ENCODE data around the gene CNOT6L.

Gene CNOT6L

DNA sequence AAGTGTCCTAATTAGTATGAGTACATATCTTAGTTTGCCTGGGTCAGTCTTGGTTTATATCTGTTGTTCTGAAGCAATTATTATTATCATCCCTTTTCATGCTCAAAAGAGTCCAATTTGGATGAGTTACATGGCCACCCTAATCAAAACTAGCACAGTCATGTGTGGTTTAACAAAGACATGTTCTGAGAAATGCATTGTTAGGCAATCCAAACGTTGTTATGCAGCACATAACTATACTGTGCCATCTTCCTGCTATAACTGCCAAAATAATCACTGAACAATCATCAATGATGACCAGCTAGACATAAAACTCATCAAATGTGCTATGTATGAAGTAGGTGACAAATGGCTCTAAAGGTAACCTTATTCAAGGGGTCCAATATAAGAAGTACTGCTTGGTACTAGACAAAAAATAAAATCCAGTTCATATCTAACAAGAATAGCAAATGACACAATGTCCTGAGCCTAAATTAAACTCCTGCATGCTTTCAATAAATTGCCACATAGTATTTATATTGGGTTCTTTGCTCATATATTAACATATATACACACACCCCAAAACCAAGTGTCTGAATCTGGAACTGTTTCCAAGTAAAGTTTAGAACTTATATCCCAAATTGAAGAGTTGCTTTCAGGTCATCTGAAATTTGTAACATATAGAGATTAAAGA lies 41.9 kb downstream of the CNOT6L start:
- H3K27ac Mint-ChIP-seq: no peak overlapping the region
- peak; percentile 64 for ATAC-seq
- H3K27me3 Mint-ChIP-seq: no peaks in the 10 kb centered on the region
- no peaks in the 10 kb centered on the region for H3K9me3 Mint-ChIP-seq
- no peak overlapping the region for H3K4me3 Mint-ChIP-seq
- no peak for DNase-seq
- peaks cover 45% of the 10 kb centered on the region for H3K4me1 Mint-ChIP-seq

DNA sequence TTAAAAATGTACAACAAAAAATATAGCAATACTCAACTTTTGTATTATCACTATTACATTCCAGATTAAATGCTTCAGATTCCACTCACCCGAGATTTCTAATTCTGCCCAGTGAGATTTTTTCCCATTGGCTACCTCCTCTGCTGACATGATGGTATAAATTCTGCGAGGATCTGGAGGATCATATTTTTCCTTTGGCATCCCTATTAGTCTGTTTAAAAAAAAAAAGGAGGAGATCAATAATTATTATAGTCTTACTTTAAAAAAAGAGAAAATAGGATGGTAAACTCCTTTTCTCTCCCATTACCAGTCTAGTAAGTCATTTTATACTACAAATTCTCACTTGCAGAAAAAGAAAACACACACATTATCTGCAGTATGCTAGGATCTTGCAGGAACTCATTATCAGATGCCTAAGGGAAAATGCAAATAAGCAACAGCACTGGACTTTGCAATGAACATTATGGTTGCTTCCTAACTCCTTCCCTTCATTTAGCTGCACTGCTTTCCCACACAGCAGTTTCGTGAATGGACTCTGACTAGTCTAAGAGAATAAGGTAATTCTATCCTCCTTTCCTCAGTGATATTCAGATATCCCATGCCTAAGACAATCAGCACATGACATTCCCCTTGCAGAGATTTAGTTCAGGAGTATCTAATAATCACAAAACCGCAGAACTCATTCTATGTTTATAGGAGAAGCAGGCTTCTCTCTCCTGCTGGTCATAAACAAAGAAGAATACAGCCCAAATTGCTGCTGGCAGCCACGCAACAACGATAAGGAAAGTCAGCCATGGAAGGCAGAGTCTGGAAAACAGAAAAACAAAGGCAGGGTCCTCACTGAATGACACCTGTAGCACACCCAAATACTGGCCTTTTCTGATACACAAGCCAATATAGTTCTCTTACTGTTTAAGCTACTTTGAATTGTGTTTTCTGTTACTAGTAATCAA lies 42.7 kb downstream of the CNOT6L start:
- Mint-ChIP-seq H3K4me3 (no peak overlapping the region), H3K27me3 (no peaks in the 10 kb centered on the region), H3K4me1 (peaks cover 37% of the 10 kb centered on the region), H3K27ac (no peak overlapping the region), H3K9me3 (no peaks in the 10 kb centered on the region)
- DNase-seq: no peak
- no peak for ATAC-seq

DNA sequence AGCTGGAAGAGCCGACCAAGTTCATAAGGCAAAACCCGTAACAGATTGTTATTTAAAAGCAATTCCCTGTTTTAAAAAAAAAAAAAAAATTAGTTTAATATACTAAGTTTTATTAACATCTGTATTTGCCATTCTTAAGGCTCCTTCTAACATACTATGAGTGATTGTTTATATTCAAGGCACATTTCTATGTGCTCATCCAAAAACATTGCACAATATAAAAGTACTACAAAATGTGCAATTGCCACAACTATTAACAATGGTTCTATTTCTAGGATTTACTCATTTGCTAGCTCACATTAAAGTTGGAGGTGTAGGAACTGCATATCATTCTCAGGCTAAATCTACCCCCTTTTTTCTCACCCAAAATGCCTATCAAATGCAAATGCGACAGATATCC lies 46.1 kb downstream of the CNOT6L start:
- no peak for ATAC-seq
- Mint-ChIP-seq H3K27me3 (no peaks in the 10 kb centered on the region), H3K27ac (no peak overlapping the region), H3K4me3 (no peak overlapping the region), H3K9me3 (no peaks in the 10 kb centered on the region), H3K4me1 (peaks cover 38% of the 10 kb centered on the region)
- no peak for DNase-seq

DNA sequence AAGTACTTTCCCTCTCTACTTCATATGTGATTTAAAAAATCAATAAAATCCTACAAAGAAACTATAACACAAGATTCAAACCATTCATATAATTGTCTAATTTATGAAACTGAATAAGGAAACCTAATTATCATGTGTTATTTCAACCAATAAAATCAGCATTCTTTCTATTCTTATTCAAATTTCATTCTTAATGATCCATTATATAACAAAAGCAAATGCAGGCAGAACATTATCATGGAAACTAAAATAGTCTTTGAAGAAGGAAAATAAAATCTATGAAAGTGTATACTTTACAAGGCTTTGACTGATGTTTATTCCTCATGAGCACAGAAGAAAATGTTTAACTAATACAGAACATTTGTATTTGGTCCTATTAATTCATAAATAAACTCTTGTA lies 47.6 kb downstream of the CNOT6L start:
- H3K4me1 Mint-ChIP-seq: peaks cover 22% of the 10 kb centered on the region
- no peak overlapping the region for H3K4me3 Mint-ChIP-seq
- H3K27ac Mint-ChIP-seq: peak overlapping the region in 1 of 2 donors; percentile 25
- DNase-seq (no peak), ATAC-seq (no peak)
- no peaks in the 10 kb centered on the region for H3K9me3 Mint-ChIP-seq
- no peaks in the 10 kb centered on the region for H3K27me3 Mint-ChIP-seq

DNA sequence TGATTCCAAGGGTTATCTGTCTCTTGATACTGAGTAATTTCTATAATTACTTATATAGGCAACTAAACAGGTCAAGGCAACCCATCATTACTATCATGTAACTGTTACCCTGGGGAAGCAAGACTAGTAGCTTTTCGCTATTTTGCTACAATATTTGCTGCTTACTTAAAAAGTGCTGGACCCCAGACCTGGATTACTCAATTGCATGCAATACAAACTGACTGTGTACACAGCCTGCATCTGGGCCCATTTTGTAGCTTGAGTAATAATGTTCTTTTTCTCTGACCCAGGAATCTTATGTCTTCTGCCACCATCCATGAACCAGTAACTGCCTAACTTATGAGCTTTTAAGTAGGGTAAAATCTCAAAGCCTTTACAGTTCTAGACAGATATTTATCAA lies 53.4 kb downstream of the CNOT6L start:
- no peak overlapping the region for H3K27ac Mint-ChIP-seq
- H3K4me1 Mint-ChIP-seq: peaks cover 23% of the 10 kb centered on the region
- ATAC-seq: no peak

DNA sequence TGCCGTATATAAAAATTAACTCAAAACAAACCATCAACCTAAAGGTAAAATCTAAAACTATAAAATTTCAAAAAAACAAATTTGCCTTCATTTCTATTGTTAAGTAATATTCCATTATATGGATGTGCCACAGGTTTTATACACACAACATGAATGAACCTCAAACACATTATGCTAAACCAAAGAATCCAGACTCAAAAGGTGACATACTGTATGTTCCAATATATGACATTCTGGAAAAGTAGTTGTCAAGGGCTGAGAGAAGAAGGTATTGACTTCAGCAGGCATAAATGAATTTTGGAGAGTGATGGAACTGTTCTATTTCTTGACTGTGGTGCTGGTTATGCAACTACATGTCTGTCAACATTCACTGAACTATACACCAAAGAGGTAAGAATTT lies 56.6 kb downstream of the CNOT6L start:
- Mint-ChIP-seq H3K27me3 (no peaks in the 10 kb centered on the region), H3K4me1 (peaks cover 42% of the 10 kb centered on the region), H3K9me3 (peaks cover 25 to 27% of the 10 kb centered on the region in 2 donors), H3K4me3 (no peak overlapping the region), H3K27ac (no peak overlapping the region)
- ATAC-seq: no peak
- DNase-seq: no peak

More for the DNA sequence above, 53.4 kb downstream of the CNOT6L start:
- Mint-ChIP-seq H3K4me3 (no peak overlapping the region), H3K9me3 (peaks cover 17 to 22% of the 10 kb centered on the region in 2 donors), H3K27me3 (no peaks in the 10 kb centered on the region)
- DNase-seq: no peak

DNA sequence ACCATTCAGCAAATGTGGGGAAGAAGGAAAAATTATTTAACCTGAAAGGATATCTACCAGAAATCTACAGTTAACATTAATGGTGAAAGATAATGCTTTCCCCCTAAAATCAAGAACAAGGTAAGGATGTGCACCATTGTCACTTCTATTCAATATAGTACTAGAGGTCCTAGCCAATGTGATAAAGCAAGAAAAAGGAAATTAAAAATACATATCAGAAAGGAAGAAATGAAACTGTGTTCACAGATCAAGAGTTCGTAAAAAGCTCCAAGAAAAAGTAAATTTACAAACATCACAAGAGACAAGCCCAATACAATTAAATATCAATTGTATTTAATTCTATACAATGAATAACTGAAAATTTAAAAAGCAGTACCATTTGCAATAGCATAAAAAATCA lies 57.6 kb downstream of the CNOT6L start:
- Mint-ChIP-seq H3K4me3 (no peak overlapping the region), H3K9me3 (peaks cover 25 to 27% of the 10 kb centered on the region in 2 donors), H3K4me1 (peaks cover 42% of the 10 kb centered on the region), H3K27me3 (no peaks in the 10 kb centered on the region), H3K27ac (no peak overlapping the region)
- DNase-seq: no peak
- no peak for ATAC-seq

DNA sequence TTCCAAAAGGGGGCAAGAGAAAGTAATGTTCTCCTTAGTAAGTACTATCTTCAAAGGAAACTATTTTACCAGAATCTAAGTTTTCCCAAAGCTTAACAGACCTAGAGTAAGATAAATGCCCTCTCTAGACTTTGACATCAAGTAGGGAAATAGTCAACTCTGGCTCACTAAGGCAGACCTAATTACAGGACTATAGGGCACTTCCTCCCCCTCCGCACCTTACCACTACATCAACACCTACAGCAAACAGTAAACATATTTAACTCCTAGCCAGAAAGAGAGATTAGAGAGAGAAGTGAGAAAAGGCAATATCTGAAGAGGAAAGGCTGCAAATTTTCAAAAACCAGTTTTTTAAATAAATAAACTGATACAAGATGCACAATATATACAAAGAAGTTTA lies 60.4 kb downstream of the CNOT6L start:
- H3K4me3 Mint-ChIP-seq: no peak overlapping the region
- peak overlapping the region in 1 of 2 donors; percentile 0 for H3K27ac Mint-ChIP-seq
- peaks cover 28% of the 10 kb centered on the region for H3K4me1 Mint-ChIP-seq
- ATAC-seq (no peak), DNase-seq (no peak)
- H3K9me3 Mint-ChIP-seq: peaks cover 20 to 25% of the 10 kb centered on the region in 2 donors
- H3K27me3 Mint-ChIP-seq: no peaks in the 10 kb centered on the region

DNA sequence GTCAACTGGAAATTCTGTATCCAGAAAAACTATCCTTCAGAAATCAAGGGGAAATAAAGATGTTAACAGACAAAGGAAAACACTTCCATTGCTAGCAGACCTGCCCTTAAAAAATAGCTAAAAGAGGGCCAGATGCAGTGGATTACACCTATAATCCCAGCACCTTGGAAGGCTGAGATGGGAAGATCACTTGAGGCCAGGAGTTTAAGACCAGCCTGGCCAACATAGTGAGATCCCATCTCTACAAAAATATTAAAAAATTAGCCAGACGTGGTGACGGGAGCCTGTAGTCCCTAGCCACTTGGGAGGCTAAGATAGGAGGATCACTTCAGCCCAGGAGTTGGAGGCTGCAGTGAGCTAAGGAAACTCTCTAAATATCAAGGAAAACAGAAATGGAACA lies 67.4 kb downstream of the CNOT6L start:
- ATAC-seq (no peak), DNase-seq (no peak)
- Mint-ChIP-seq H3K9me3 (peaks cover 0 to 5% of the 10 kb centered on the region in 2 donors), H3K4me1 (peaks cover 7% of the 10 kb centered on the region), H3K4me3 (no peak overlapping the region), H3K27me3 (no peaks in the 10 kb centered on the region), H3K27ac (peak overlapping the region in 1 of 2 donors; percentile 0)

DNA sequence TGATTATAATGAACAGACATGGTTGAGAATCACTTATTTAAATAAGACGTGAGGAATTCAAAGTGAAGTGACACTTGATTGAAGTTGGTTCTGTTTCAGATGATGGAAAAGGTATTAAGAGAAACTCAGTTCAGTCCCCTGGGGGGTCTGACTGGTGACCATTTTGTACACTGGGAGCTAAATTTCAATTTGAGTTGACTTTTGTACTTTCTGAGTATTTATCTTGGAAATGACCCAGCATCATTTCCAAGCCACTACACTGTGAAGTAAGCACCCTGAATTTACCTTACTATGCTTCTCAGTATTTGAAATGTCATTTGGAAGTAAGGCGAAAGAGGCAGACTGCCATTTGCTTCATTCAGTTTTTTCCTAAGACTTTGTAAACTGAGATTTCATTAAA lies 73.4 kb downstream of the CNOT6L start:
- ATAC-seq: no peak
- Mint-ChIP-seq H3K27ac (no peak overlapping the region), H3K4me3 (no peak overlapping the region), H3K9me3 (no peaks in the 10 kb centered on the region), H3K4me1 (peaks cover 22% of the 10 kb centered on the region), H3K27me3 (no peaks in the 10 kb centered on the region)
- DNase-seq: no peak

DNA sequence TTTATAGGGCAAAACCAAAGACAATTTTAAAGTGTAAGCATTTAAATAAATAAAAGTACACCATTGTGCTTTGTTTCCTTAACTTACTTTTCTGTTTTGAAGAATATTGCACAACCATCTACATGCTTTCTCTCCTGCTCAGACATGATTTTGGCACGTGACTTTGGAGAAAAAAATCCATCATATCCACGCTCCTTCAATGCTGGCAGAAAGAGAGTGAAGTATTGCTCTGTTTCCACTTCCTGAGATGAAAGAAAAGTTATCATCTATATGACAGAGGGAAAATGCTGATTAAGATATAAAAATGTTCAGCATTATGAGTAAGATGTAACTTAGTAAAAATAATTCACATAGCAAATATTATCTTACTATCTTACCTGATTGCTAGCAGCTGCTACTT lies 77.1 kb downstream of the CNOT6L start:
- no peak for DNase-seq
- peaks cover 34% of the 10 kb centered on the region for H3K4me1 Mint-ChIP-seq
- no peak overlapping the region for H3K4me3 Mint-ChIP-seq
- no peaks in the 10 kb centered on the region for H3K27me3 Mint-ChIP-seq
- no peak for ATAC-seq
- no peak overlapping the region for H3K27ac Mint-ChIP-seq
- no peaks in the 10 kb centered on the region for H3K9me3 Mint-ChIP-seq

DNA sequence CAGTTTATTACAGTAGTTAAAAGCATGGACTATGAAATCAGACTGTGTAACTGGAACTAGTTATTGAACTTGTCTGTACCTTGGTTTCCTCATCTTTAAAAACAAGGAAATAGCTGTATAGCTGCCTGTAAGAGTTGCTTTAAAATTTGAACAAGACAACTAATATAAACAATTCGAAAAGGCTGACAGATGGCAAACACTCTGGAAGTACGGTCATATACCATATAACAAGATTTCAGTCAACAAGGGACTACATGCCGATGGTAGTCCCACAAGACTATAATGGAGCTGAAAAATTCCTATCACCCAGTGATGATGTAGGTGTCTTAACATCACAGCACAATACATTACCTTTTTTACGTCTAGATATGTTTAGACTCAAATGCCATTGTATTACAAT lies 78.7 kb downstream of the CNOT6L start:
- H3K27ac Mint-ChIP-seq: no peak overlapping the region
- H3K27me3 Mint-ChIP-seq: no peaks in the 10 kb centered on the region
- H3K9me3 Mint-ChIP-seq: no peaks in the 10 kb centered on the region
- H3K4me3 Mint-ChIP-seq: no peak overlapping the region
- peaks cover 39% of the 10 kb centered on the region for H3K4me1 Mint-ChIP-seq
- ATAC-seq: no peak
- DNase-seq: no peak

DNA sequence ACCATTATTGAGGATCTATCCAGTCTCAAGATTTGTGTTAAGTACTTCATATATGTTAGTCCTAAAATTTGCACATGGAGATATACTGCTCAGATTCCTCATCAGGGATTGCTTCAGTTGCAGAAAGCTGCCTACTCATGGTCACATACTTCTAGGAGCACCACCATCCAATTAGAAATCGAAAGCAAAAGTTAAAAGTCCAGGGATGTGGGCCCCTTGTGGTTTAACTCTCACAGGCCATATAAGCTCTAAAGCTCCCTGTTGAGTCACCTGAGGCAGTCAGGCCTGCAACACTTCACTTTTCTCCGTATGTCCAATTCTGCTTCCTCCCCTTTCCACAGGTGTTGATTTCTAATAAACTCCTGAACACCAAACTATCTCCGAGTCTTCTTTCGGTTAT lies 84.2 kb downstream of the CNOT6L start:
- Mint-ChIP-seq H3K4me3 (peak overlapping the region; percentile 63 to 73), H3K27ac (peak overlapping the region; percentile 34 to 77), H3K4me1 (peaks cover 70% of the 10 kb centered on the region), H3K27me3 (no peaks in the 10 kb centered on the region), H3K9me3 (no peaks in the 10 kb centered on the region)
- ATAC-seq (peak; percentile 100), DNase-seq (peak; percentile 26 to 46)

DNA sequence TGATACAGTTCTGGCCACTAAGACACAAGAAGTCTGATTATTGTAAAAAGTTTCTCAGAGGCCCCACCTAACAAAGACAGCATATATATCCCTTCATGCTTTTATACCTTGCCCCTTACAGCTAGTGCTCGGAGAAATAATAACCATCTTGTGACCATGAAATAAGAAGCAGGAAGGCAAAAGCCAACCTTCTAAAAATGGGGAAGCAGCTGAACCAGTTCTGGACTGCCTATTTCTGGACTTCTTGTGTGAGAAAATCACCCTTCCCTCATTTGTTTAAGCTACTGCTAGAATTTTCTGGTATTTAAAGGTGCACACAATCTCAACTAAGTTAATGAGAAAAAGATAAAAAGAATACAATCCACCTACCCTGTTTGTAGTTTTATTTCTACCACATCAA lies 87.5 kb downstream of the CNOT6L start:
- H3K27ac Mint-ChIP-seq: no peak overlapping the region
- peaks cover 58% of the 10 kb centered on the region for H3K4me1 Mint-ChIP-seq
- no peaks in the 10 kb centered on the region for H3K9me3 Mint-ChIP-seq

DNA sequence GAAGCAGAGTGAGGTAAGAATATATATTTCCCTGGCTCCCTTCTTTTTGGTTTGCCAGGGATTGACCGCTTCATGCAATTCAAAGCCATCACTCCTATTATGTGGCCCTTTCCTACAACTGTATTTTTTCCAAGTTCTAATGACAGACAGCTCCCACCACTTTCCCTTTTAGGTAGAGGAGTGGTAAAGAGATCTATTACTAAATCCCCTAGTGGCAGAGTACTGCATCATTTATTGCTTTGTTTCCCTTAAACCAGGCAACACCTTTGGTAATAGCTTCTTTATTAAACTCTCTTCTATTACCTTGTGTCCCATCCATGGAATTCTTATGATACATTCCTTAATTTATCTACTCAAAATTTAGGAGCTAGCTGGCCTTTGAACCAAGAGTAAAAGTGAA lies 90.7 kb downstream of the CNOT6L start:
- H3K9me3 Mint-ChIP-seq: no peaks in the 10 kb centered on the region
- no peak overlapping the region for H3K27ac Mint-ChIP-seq
- no peaks in the 10 kb centered on the region for H3K27me3 Mint-ChIP-seq
- H3K4me1 Mint-ChIP-seq: peaks cover 29% of the 10 kb centered on the region
- H3K4me3 Mint-ChIP-seq: no peak overlapping the region
- no peak for DNase-seq
- no peak for ATAC-seq

More for the DNA sequence above, 87.5 kb downstream of the CNOT6L start:
- H3K27me3 Mint-ChIP-seq: no peaks in the 10 kb centered on the region
- ATAC-seq: no peak
- no peak overlapping the region for H3K4me3 Mint-ChIP-seq
- DNase-seq: no peak

DNA sequence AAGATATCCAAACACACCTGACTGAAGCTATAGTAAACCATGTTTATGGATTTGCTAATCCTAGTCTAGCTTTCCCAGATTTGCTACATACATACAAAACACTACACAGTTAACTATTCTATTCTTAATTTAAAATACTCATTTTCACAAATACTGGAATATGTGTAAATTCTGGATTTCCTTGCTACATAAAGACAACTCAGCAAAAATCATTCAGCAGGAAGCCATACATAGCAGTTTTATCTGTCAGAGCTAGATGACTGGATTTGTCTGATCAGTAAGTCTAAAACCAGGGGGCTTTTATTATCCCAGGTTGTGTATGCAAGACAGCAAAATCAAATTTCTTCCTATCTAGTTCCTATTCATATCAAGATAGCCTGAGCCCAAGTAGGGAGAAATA lies 98.1 kb downstream of the CNOT6L start:
- H3K27me3 Mint-ChIP-seq: no peaks in the 10 kb centered on the region
- no peaks in the 10 kb centered on the region for H3K9me3 Mint-ChIP-seq
- no peak for DNase-seq
- no peak overlapping the region for H3K27ac Mint-ChIP-seq
- no peak for ATAC-seq
- H3K4me1 Mint-ChIP-seq: peaks cover 31% of the 10 kb centered on the region
- no peak overlapping the region for H3K4me3 Mint-ChIP-seq

All from stimulated activated naive CD8-positive, alpha-beta T cell treated with anti-CD3 and anti-CD28 coated beads, Interleukin-15, amount 100 ng/mL, for 72 hours (primary cell).